Fibroblast of the conjunctiva (primary cell): Measurements from ENCODE around the gene NPC1.
"Not testable (repeated sequence)": the region's sequence is repeated elsewhere in the genome, so short reads cannot be mapped to it uniquely, and the experiment has no call there.

ENCODE experiments used
- DNase-seq: peaks from one replicate; pipeline ENCODE4 v3.0.0-alpha.2; 2010; ENCODE audit warnings: low read depth

Gene NPC1

DNA sequence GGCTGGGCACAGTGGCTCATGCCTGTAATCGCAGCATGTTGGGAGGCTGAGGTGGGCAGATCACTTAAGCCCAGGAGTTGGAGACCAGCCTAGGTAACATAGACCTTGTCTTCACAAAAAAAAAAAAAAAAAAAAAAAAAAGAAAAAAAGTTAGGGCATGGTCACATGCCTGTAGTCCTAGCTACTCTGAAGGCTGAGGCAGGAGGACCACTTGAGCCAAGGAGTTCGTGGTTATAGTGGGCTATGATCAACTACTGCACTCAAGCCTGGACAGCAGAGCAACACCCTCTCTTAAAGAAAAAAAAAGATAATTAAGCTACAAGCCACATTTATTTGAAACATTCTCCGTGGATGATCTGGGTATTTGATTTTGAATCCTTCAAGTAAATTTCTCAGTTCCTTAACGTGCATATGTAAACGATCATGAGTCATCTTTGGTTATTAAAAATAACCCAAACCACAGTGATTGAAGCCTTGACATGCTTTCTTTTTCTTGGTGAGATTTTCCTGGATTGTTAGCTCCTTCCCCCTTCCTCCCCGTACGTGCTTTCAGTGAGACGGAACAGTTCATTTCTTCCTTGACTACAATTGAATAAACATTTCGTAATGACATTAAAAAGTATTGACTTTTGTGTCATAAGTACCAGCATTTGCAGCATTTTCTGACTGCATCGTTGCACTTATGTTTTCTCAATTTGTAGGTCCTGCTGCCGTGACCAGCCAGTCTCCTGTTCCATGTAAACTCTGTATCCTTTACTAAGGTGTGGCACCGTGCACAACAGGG is 62.7 kb downstream of the NPC1 start:
- no peak for DNase-seq

DNA sequence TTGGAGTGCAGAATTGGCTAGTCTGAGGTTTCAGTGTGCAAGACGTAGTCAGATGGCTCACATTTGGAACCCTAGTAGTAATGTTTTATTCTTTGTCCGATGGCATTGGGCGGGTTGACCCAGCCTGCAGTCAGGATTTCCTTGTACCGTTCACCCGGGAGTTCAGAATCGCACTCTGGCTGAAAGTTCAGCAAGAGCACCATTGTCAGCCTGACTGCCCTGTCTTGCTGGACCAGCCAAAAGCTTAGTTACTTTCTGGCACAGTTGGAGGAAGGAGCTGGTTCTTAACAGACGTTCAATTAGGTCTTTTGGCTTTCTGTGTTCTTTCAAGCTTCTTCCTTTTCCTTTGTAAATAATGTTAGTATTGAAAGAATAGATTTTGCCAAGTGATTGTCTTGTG is 64.4 kb downstream of the NPC1 start:
- no peak for DNase-seq

DNA sequence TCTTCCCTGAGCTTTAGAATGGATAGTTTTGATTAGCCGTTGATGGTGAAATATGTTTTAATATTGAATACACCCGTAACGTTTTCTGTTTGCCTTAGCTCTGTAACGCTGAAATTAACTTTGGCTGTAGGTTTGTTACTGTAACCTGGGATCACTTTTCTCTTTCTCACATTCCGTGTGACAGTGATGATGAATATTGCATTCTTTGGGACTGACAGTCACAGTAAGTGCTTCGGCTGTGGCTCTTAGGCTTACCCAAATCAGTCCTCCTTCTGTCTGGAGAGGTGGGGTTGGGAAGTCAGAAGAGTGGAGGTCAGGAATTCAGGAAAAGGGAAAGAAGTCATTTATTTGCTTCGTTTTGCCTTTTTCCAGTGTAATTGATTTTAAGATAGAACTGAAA is 65.0 kb downstream of the NPC1 start:
- DNase-seq, result no peak

- DNase-seq, result no peak
These were observed 66.6 kb downstream of the NPC1 start for GRCh38 chr18:23519734-23520133.

DNA sequence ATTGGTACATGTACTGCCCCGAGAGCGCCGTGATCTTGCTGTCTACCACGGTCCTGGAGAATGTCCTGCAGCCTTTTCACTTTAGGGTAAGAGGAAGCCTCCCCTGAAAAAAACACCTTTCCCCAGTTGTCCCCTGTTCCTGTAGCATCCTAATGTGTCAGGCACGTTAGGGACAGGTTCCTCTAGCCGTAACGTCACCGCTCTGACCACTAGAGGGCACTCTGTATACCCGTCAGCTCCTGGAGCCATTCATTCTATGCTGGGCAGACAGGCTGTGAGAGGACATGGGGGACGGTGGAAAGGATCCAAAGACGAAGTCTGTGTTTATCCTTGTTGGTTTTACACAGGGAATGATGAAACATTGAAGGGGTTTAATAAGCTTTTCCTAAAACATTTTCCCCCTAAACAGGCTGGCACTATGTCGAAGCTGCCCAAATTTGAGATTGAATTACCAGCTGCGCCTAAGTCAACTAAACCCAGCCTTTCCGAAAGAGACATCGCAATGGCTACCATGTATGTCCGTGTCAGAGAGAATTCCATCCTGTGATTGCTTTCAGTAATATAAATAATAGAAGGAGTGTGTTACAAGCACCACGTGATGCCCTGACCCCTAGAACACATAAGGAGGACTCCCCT is 70.3 kb downstream of the NPC1 start:
- DNase-seq, result peak; percentile 64

DNA sequence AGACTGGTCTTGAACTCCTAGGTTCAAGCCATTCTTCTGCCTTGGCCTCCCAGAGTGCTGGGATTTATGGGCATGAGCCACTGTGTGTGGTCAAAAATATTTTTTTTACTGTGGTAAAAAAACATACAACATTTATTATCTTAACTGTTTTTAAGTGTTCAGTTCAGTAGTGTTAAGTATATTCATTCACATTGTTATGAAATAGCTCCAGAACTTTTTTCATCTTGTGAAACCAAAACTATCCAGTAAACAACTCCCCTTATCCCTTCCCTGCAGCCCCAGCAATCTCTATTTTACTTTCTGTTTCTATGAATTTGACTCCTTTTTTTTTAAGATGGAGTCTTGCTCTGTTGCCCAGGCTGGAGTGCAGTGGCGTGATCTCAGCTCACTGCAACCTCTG is 73.7 kb downstream of the NPC1 start:
- no peak for DNase-seq

- DNase-seq, result not testable (repeated sequence)
These were observed 74.1 kb downstream of the NPC1 start for GRCh38 chr18:23512216-23512615.

- DNase-seq, result not testable (repeated sequence)
These were observed 75.4 kb downstream of the NPC1 start for GRCh38 chr18:23510923-23511322.

- no peak for DNase-seq
These were observed 79.9 kb downstream of the NPC1 start for GRCh38 chr18:23506393-23506792.

DNA sequence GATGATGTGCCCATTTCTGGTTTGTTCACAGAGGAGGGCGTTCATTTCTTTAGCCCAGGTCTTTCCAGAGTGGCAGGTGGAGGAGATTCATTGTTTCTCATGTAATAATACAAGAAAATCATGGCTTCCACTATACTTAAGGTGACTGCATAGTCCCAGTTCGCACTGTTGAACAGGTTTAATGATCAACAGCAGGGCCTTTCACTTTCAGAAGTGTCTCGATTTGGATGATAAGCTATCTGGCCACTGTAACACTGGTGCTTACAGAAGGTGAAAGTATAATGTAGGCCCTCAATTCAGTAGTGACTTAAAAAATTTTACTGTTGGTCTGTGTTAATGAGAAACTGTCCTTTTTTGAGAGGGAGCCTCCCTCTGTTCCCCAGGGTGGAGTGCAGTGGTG is 81.6 kb downstream of the NPC1 start:
- no peak for DNase-seq

DNA sequence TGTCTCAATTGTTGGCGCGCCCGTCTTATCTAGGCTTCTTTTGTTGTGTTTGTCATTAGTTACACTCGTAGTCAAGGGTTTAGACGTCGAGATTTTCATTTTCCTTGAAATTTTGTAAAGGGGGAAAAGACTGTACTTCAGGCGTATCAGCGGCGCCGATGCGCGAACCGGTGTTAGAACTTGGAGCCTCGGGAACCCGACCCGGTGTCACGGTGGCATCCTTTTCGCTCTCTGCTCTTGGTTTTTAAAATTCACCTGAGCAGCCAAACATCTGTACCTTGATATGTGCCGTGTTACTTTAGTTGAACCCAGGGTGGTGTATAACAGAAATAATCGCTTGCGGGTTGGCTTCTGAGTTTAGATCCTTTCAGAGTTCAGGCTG is 82.4 kb downstream of the NPC1 start:
- no peak for DNase-seq

DNA sequence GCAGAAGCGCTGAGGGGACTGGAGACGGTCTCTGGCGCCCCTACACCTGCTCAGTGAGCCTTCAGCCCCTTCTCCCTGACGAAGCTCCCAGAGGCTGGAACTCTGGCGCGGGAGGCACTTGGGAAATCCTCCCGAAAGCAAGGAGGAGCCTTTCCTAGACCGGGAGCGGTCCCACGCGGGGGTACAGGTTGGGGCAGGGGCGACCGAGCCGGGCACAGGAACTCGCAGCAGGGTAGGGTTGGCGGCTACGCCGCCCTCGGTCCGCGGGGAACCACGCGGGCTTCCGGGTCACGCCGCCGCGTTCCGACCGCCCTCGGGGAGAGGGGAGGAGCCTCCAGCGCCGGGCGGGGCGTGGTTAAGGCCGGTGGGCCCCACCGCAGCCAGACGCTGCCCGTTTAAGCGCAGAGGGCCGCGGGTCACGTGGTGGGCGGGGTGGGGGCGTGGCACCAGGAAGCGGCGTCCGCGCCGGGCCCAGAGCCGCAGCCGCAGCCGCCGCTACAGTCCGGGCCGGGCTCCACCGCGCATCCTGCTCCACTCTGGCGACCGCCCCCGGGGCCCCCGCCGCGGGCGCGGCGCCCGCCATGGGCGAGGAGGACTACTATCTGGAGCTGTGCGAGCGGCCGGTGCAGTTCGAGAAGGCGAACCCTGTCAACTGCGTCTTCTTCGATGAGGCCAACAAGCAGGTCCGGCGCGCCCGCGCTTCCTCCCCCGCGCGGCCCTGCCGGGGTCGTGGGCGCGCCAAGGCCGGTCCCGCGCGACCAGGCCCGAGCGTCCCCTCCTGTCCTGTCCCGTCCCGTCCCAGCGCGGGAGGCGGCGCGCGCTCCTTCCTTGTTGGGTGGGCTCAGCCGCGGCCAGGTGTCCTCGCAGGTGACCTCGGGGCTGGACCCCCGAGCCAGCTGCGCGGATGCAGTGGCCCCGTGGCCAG is 83.0 kb downstream of the NPC1 start, which contains the start of gene RMC1:
RMC1 (plus strand) TSS at position 474 of the 925 bp plus-strand sequence; CDS start at position 582, 108 bp downstream.
- DNase-seq, result peak; percentile 84

- DNase-seq, result no peak
These were observed 83.7 kb downstream of the NPC1 start for GRCh38 chr18:23502516-23503037.

- no peak for DNase-seq
These were observed 84.7 kb downstream of the NPC1 start for GRCh38 chr18:23501626-23502025.

DNA sequence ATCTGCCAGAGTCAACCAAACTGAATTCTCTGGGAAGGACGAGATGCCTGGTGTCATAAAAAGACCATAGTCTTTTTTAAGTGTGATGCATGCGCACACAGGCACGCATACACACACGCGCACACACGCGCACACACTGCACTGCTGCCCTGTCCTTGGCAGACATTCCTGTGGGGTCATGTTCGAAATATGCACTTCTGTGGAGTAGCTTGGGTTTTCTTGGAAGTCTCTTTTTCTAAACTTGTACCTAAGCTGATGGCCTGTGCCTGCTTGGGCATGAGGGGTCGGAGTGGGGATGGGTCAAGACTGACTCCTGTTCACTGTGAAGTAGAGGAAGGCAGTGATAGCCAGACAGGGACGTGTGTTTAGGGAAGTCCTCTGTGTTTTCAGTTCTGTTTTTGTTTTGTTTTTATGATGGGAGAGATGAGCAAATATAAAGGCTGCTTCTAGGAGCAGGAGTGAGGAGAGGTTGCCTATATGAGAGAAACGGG is 87.0 kb downstream of the NPC1 start:
- DNase-seq, result no peak

DNA sequence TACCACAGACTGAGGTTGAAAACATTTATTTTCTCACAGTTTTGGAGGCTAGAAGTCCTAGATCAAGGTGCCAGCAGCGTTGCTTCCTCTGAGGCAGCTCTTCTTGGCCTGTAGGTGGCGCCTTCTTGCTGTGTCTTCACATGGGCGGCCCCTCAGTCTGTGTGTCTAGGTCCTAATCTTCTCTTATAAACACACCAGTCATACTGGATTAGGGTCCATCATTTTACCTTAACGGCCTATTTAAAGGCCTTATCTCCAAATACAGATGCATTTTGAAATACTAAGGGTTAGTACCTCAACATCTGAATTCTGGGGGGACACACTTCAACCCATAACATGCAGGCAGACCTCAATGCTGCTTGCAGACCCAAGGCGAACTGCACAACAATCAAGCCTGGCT is 87.4 kb downstream of the NPC1 start:
- peak; percentile 60 for DNase-seq

DNA sequence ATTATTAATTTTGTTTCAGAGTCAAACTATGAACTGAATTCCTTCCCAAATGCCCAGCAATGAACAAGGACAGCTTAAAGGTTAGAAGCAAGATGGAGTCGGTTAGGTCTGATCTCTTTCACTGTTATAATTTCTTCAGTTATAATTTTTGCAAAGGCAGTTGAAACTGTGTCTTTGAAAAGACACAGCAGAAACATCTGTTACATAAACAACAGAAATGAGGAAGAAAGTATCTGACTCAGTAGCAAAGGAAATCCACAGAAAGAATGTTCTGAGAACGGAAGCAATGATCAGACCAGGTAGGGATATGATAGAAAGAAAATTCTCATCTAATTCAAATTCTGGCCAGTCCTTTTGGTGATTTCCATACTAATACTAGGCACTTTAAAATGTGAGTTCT is 88.2 kb downstream of the NPC1 start:
- no peak for DNase-seq

GRCh38 chr18:23495723-23496440 is 90.4 kb downstream of the NPC1 start:
- no peak for DNase-seq

- no peak for DNase-seq
These were observed 91.3 kb downstream of the NPC1 start for GRCh38 chr18:23494992-23495391.

- no peak for DNase-seq
These were observed 92.7 kb downstream of the NPC1 start for GRCh38 chr18:23493654-23494053.

- not testable (repeated sequence) for DNase-seq
These were observed 96.7 kb downstream of the NPC1 start for GRCh38 chr18:23489586-23489985.
